Calu3 (cell line): ENCODE results near the gene BPHL. TPM values are rescaled to one million over a fixed set of nuclear protein-coding genes. Genes with fewer than 3 reads are reported as not detected.
"Not testable (repeated sequence)": the region's sequence is repeated elsewhere in the genome, so short reads cannot be mapped to it uniquely, and the experiment has no call there.

Experiments
- BruUV-seq: library from RNA; stranded (reverse); fragments of 400-500 nt; replicated peaks from 2 replicates; lab custom pipeline; 2021; lab: Mats Ljungman, UMichigan
- CTCF ChIA-PET: fragments of 300-600 bp; sonication (Branson Sonifier 250); formaldehyde crosslinking; loops from one replicate; lab custom pipeline; 2022; ENCODE audit warnings: antibody characterized with exemption; lab: Charles Lee
- DNase-seq: peaks from one replicate; pipeline ENCODE4 v3.0.0; 2022
- H3K27ac Mint-ChIP-seq: one replicate; pipeline ENCODE4 v1.8.0; 2022; ENCODE audit warnings: mixed read lengths; ENCODE audit not compliant: unreplicated experiment
- H3K27me3 Mint-ChIP-seq: one replicate; pipeline ENCODE4 v1.8.0; 2022; ENCODE audit warnings: mixed read lengths; ENCODE audit not compliant: unreplicated experiment
- H3K36me3 Mint-ChIP-seq: one replicate; pipeline ENCODE4 v1.8.0; 2022; ENCODE audit warnings: mild to moderate bottlenecking, moderate library complexity, mixed read lengths; ENCODE audit not compliant: insufficient read depth, unreplicated experiment
- H3K4me1 Mint-ChIP-seq: one replicate; pipeline ENCODE4 v1.8.0; 2022; ENCODE audit warnings: mild to moderate bottlenecking, low read depth, mixed read lengths; ENCODE audit not compliant: unreplicated experiment
- H3K4me3 Mint-ChIP-seq: one replicate; pipeline ENCODE4 v1.8.0; 2022; ENCODE audit warnings: mild to moderate bottlenecking, low read depth, moderate library complexity, mixed read lengths; ENCODE audit not compliant: unreplicated experiment
- H3K9me3 Mint-ChIP-seq: one replicate; pipeline ENCODE4 v1.8.0; 2022; ENCODE audit warnings: low read depth, mixed read lengths; ENCODE audit not compliant: unreplicated experiment
- CTCF ChIP-seq: fragments of 200-600 bp; IDR thresholded peaks from one replicate; pipeline ENCODE4 v1.8.0; 2022; ENCODE audit warnings: antibody characterized with exemption; ENCODE audit not compliant: unreplicated experiment
- intact Hi-C: fragments of 100-400 bp; cut with micrococcal nuclease; formaldehyde crosslinking; loops from one replicate; pipeline ENCODE4 v1.10.0; 2022; ENCODE audit not compliant: unreplicated experiment
- total RNA-seq: library from RNA; stranded (reverse); gene quantifications from 2 replicates; pipeline ENCODE4 v1.2.3, GENCODE V29; 2022

The BPHL gene
- total RNA-seq, 1 experiment from 2014 or later = 18.4 TPM

GRCh38 chr6:3195420-3195694, 76.8 kb downstream of the BPHL start:
- no peaks in the 10 kb centered on the region for H3K36me3 Mint-ChIP-seq
- intact Hi-C loops = no loop called here
- no peaks in the 10 kb centered on the region for H3K4me1 Mint-ChIP-seq
- DNase-seq = no peak
- no peak overlapping the region for H3K27ac Mint-ChIP-seq
- no peak for TF ChIP-seq CTCF
- BruUV-seq = no TSS peak
- CTCF ChIA-PET = interaction anchor here (1.6 to 1.7 kb wide), 2 partner anchors 33 to 38 kb away, joined by 4 to 6 read pairs; partner anchors contain the start of gene TUBB2A
- no peaks in the 10 kb centered on the region for H3K27me3 Mint-ChIP-seq
- no peaks in the 10 kb centered on the region for H3K9me3 Mint-ChIP-seq
- H3K4me3 Mint-ChIP-seq = no peak overlapping the region

DNA sequence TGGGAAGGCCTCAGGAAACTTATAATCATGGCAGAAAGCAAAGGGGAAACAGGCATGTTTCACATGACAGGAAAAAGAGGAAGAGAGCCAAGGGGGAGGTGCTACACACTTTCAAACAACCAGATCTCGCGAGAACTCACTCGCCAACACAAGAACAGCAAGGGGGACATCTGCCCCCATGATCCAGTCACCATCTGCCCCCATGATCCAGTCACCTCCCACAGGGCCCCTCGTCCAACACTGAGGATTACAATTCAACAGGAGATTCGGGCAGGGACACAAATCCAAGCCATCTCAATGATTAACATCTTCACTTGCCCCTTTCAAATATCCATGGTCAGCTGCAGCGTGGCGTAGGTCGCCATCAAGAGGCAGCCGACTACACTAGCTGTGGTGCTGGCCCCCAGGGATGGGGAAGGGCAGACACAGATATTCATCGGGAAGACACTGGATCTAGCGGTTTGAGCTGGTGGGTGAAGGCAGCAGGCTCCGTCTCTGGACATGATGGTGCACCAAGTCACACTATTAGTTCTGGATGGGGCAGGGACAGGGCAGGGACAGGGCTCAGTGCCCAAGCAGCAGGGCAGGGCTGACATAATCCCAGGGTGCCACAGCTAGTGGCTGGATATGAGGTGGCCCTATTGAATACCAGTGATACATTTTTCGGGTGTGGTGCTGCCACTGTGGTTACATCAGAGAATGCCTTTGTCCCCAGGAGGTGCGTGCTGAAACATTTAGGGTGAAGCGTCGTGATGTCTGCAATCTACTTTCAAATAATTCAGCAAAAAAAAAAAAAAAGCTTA, 77.4 kb downstream of the BPHL start:
- Mint-ChIP-seq H3K27me3 (no peaks in the 10 kb centered on the region), H3K36me3 (no peaks in the 10 kb centered on the region), H3K4me3 (no peak overlapping the region), H3K27ac (no peak overlapping the region), H3K4me1 (no peaks in the 10 kb centered on the region), H3K9me3 (no peaks in the 10 kb centered on the region)
- BruUV-seq = no TSS peak
- no peak for TF ChIP-seq CTCF
- DNase-seq = peak; percentile 32
- intact Hi-C loops = no loop called here
- CTCF ChIA-PET = interaction anchor here (0.6 to 1.7 kb wide), 3 partner anchors 33 to 1994 kb away, joined by 3 to 6 read pairs (median 4); partner anchors contain the start of gene TUBB2A

DNA sequence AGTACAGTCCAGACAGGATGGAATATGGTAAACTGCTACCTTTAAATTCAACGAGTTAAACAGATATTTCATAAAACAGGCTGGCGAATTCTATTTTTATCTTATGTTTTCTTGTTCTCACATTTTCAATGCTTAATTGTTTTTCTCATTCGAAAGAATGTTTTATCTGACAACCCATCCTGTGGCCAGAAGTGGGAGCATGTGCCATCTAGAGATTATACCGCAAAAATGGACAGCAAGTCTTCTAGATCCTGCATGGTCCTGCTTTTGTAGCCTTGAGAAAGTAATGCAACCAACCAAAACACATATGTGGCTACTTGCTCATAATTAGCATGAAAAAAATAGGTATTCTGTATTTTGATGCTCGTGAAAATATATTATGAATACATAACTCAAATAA, 78.3 kb downstream of the BPHL start:
- no peaks in the 10 kb centered on the region for H3K36me3 Mint-ChIP-seq
- H3K9me3 Mint-ChIP-seq = no peaks in the 10 kb centered on the region
- H3K4me3 Mint-ChIP-seq = no peak overlapping the region
- intact Hi-C loops = no loop called here
- no peak for DNase-seq
- no peak for TF ChIP-seq CTCF
- H3K27ac Mint-ChIP-seq = no peak overlapping the region
- H3K27me3 Mint-ChIP-seq = no peaks in the 10 kb centered on the region
- BruUV-seq = no TSS peak
- CTCF ChIA-PET = interaction anchor here (0.6 to 1.6 kb wide), 2 partner anchors 40 to 1995 kb away, joined by 3 to 4 read pairs; partner anchors contain the start of gene TUBB2A
- H3K4me1 Mint-ChIP-seq = no peaks in the 10 kb centered on the region

DNA sequence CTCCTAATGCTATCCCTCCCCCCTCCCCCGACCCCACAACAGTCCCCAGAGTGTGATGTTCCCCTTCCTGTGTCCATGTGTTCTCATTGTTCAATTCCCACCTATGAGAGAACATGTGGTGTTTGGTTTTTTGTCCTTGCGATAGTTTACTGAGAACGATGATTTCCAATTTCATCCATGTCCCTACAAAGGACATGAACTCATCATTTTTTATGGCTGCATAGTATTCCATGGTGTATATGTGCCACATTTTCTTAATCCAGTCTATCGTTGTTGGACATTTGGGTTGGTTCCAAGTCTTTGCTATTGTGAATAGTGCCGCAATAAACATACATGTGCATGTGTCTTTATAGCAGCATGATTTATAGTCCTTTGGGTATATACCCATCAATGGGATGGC, 79.2 kb downstream of the BPHL start:
- H3K4me1 Mint-ChIP-seq, H3K27ac Mint-ChIP-seq, CTCF ChIA-PET, BruUV-seq, H3K4me3 Mint-ChIP-seq, H3K27me3 Mint-ChIP-seq, intact Hi-C loops, DNase-seq, H3K9me3 Mint-ChIP-seq, H3K36me3 Mint-ChIP-seq: not testable (repeated sequence)

GRCh38 chr6:3199382-3199781, 80.9 kb downstream of the BPHL start:
- DNase-seq = no peak
- Mint-ChIP-seq H3K27me3 (no peaks in the 10 kb centered on the region), H3K4me1 (no peaks in the 10 kb centered on the region), H3K27ac (no peak overlapping the region), H3K9me3 (no peaks in the 10 kb centered on the region), H3K4me3 (no peak overlapping the region), H3K36me3 (no peaks in the 10 kb centered on the region)
- TF ChIP-seq CTCF = no peak
- CTCF ChIA-PET = no interaction called here
- BruUV-seq = no TSS peak
- intact Hi-C loops = no loop called here
